H1 (cell line): ENCODE results near the gene CFAP97D2. TPM values are rescaled to one million over a fixed set of nuclear protein-coding genes. Genes with fewer than 3 reads are reported as not detected.
"Not testable (repeated sequence)": the region's sequence is repeated elsewhere in the genome, so short reads cannot be mapped to it uniquely, and the experiment has no call there.

Source experiments
- CTCF ChIA-PET: fragments of 300-600 bp; sonication (Branson Sonifier 250); formaldehyde crosslinking; loops from one replicate; lab custom pipeline; 2021; ENCODE audit not compliant: partially characterized antibody; lab: Charles Lee
- POLR2A ChIA-PET: fragments of 300-600 bp; sonication (Branson Sonifier 250); formaldehyde crosslinking; loops from one replicate; lab custom pipeline; 2021; ENCODE audit warnings: inconsistent platforms; ENCODE audit not compliant: partially characterized antibody; lab: Charles Lee
- DNase-seq, 2 experiments: peaks; one replicate each; pipeline versions ENCODE4 v3.0.0 to v3.0.0-alpha.2; 2010 to 2022; ENCODE audit warnings: low spot score in 2 of 2, low read depth in 1 of 2, mixed read lengths in 1 of 2
- FAIRE-seq: peaks from 2 replicates; lab custom pipeline; 2011; peaks lifted over from hg19 to GRCh38; lab: Jason Lieb, UNC
- H2AFZ ChIP-seq: 2 replicates; pipeline ENCODE4 v1.8.1; 2012; ENCODE audit warnings: low read length, inconsistent platforms
- H2AK5ac ChIP-seq: 2 replicates; pipeline ENCODE4 v1.6.1; 2013; ENCODE audit warnings: low read depth, low read length
- H2BK120ac ChIP-seq: replicated peaks from 2 replicates; pipeline ENCODE3; 2013; ENCODE audit warnings: low read depth, low read length, inconsistent platforms
- H2BK12ac ChIP-seq: 2 replicates; pipeline ENCODE4 v1.6.1; 2013; ENCODE audit warnings: low read depth, low read length
- H2BK15ac ChIP-seq: 2 replicates; pipeline ENCODE4 v1.6.1; 2013; ENCODE audit warnings: low read length
- H2BK20ac ChIP-seq: 2 replicates; pipeline ENCODE4 v1.6.1; 2013; ENCODE audit warnings: low read length
- H2BK5ac ChIP-seq: 2 replicates; pipeline ENCODE4 v1.6.1; 2013; ENCODE audit warnings: low read depth, low read length
- H3K14ac ChIP-seq: 2 replicates; pipeline ENCODE4 v1.6.1; 2013; ENCODE audit warnings: inconsistent platforms; ENCODE audit not compliant: insufficient read length
- H3K18ac ChIP-seq: 2 replicates; pipeline ENCODE4 v1.6.1; 2013; ENCODE audit warnings: low read length; ENCODE audit errors: extremely low read depth
- H3K23ac ChIP-seq: 2 replicates; pipeline ENCODE4 v1.6.1; 2013; ENCODE audit warnings: inconsistent platforms; ENCODE audit not compliant: insufficient read length
- H3K23me2 ChIP-seq: 2 replicates; pipeline ENCODE4 v1.6.1; 2013; ENCODE audit warnings: low read depth, low read length
- H3K27ac ChIP-seq: 2 replicates; pipeline ENCODE4 v1.6.1; 2011; ENCODE audit warnings: low read depth, low read length, inconsistent platforms
- H3K27me3 ChIP-seq, 4 experiments: replicated peaks in 1 of 4; 1 replicate in 1 of 4; 2 replicates in 3 of 4; pipeline versions ENCODE4 v1.6.1 to v1.8.1; 2011 to 2013; ENCODE audit warnings: low read length in 3 of 4, mild to moderate bottlenecking in 3 of 4, inconsistent platforms in 2 of 4, mixed read lengths in 2 of 4, moderate library complexity in 1 of 4; ENCODE audit not compliant: control insufficient read depth in 3 of 4, insufficient read depth in 3 of 4; ENCODE audit errors: extremely low read depth in 1 of 4
- H3K36me3 ChIP-seq, 4 experiments: 2 replicates each; pipeline versions ENCODE4 v1.6.1 to v1.8.1; 2011 to 2013; ENCODE audit warnings: mild to moderate bottlenecking in 4 of 4, low read length in 3 of 4, moderate library complexity in 2 of 4, control low read depth in 1 of 4, inconsistent platforms in 1 of 4; ENCODE audit not compliant: insufficient read depth in 4 of 4, control insufficient read depth in 2 of 4
- H3K4ac ChIP-seq: replicated peaks from 2 replicates; pipeline ENCODE3; 2013; ENCODE audit warnings: low read length, low read depth, mixed read lengths, inconsistent platforms; ENCODE audit not compliant: insufficient read length
- H3K4me1 ChIP-seq, 4 experiments: replicated peaks in 1 of 4; 1 replicate in 1 of 4; 2 replicates in 3 of 4; pipeline versions ENCODE4 v1.6.1 to v1.8.1; 2011 to 2013; ENCODE audit warnings: low read length in 3 of 4, inconsistent platforms in 2 of 4, mixed read lengths in 1 of 4; ENCODE audit not compliant: insufficient read depth in 4 of 4, control insufficient read depth in 3 of 4
- H3K4me2 ChIP-seq, 2 experiments: 2 replicates each; pipeline versions ENCODE4 v1.6.1 to v1.8.1; 2011 to 2013; ENCODE audit warnings: low read depth in 2 of 2, low read length in 2 of 2, control low read depth in 1 of 2, inconsistent platforms in 1 of 2, mild to moderate bottlenecking in 1 of 2; ENCODE audit not compliant: insufficient read depth in 1 of 2
- H3K4me3 ChIP-seq, 4 experiments: fragments of 200-600, 300-600 bp in 1 of 4; sonication (generic), shearing (Covaris generic), sonication (Bioruptor Twin) in 1 of 4; 2 replicates each; pipeline versions ENCODE4 v1.5.1 to v1.8.1; 2011 to 2016; ENCODE audit warnings: low read length in 4 of 4, low read depth in 3 of 4, control low read depth in 2 of 4, inconsistent platforms in 2 of 4, mild to moderate bottlenecking in 2 of 4, mixed read lengths in 1 of 4, moderate library complexity in 1 of 4; ENCODE audit not compliant: insufficient read depth in 2 of 4; ENCODE audit errors: extremely low read depth in 1 of 4
- H3K56ac ChIP-seq: replicated peaks from 2 replicates; pipeline ENCODE3; 2013; ENCODE audit warnings: low read depth, mild to moderate bottlenecking, mixed read lengths, low read length, inconsistent platforms; ENCODE audit not compliant: insufficient read length
- H3K79me1 ChIP-seq: 2 replicates; pipeline ENCODE4 v1.6.1; 2013; ENCODE audit warnings: low read depth, low read length, control low read depth
- H3K79me2 ChIP-seq, 2 experiments: 2 replicates each; pipeline versions ENCODE4 v1.6.1 to v1.8.1; 2012 to 2013; ENCODE audit warnings: low read length in 2 of 2, mild to moderate bottlenecking in 2 of 2, inconsistent platforms in 1 of 2; ENCODE audit not compliant: insufficient read depth in 2 of 2, control insufficient read depth in 1 of 2
- H3K9ac ChIP-seq, 4 experiments: replicated peaks in 1 of 4; 1 replicate in 1 of 4; 2 replicates in 3 of 4; pipeline versions ENCODE4 v1.6.1 to v1.8.1; 2011 to 2013; ENCODE audit warnings: low read depth in 3 of 4, low read length in 3 of 4, control low read depth in 2 of 4, mild to moderate bottlenecking in 2 of 4, moderate library complexity in 2 of 4, inconsistent platforms in 1 of 4; ENCODE audit errors: extremely low read depth in 1 of 4
- H3K9me3 ChIP-seq, 2 experiments: 2 replicates each; pipeline versions ENCODE4 v1.6.1 to v1.8.1; 2012 to 2013; ENCODE audit warnings: mild to moderate bottlenecking in 2 of 2, moderate library complexity in 2 of 2, control low read depth in 1 of 2, inconsistent platforms in 1 of 2, low read depth in 1 of 2, low read length in 1 of 2, mixed read lengths in 1 of 2; ENCODE audit not compliant: insufficient read depth in 2 of 2
- H4K20me1 ChIP-seq, 2 experiments: replicated peaks in 1 of 2; 2 replicates each; pipeline versions ENCODE3 to v1.8.1; 2011 to 2013; ENCODE audit warnings: inconsistent platforms in 2 of 2, low read length in 2 of 2, mild to moderate bottlenecking in 1 of 2; ENCODE audit not compliant: insufficient read depth in 2 of 2, control insufficient read depth in 1 of 2
- H4K5ac ChIP-seq: 2 replicates; pipeline ENCODE4 v1.6.1; 2013; ENCODE audit warnings: low read length, low read depth, mixed read lengths, inconsistent platforms; ENCODE audit not compliant: insufficient read length
- H4K8ac ChIP-seq: 2 replicates; pipeline ENCODE4 v1.8.0; 2013; ENCODE audit warnings: mild to moderate bottlenecking, moderate library complexity, low read length, inconsistent platforms; ENCODE audit not compliant: insufficient read depth; ENCODE audit errors: extremely low read depth
- H4K91ac ChIP-seq: replicated peaks from 2 replicates; pipeline ENCODE3; 2013; ENCODE audit warnings: low read length, mixed read lengths, inconsistent platforms; ENCODE audit not compliant: insufficient read length
- WGBS, 2 experiments: shearing (Covaris generic) in 1 of 2; methylation state at CpG; one replicate each; pipeline versions ENCODE4 v1.1.6 to v1.1.7; 2013 to 2015; ENCODE audit warnings: low lambda C conversion rate in 2 of 2, mixed read lengths in 2 of 2, inconsistent platforms in 1 of 2, low coverage in 1 of 2, missing lambda C conversion rate in 1 of 2; ENCODE audit not compliant: insufficient replicate concordance in 2 of 2, insufficient coverage in 1 of 2, insufficient read length in 1 of 2; ENCODE audit errors: extremely low coverage in 1 of 2, missing lambda C conversion rate in 1 of 2; 5-methylcytosine and 5-hydroxymethylcytosine counted together
- polyA plus RNA-seq, 7 experiments: library from polyadenylated mRNA; depleted of rRNA in 3 of 7; stranded (reverse) in 5 of 7; unstranded in 2 of 7; fragments of >200 nt in 5 of 7; fragments of 200-250 nt in 2 of 7; gene quantifications; 1 replicate in 5 of 7; 2 replicates in 1 of 7; 4 replicates in 1 of 7; pipeline versions ENCODE4 v1.2.1 to v1.2.3, GENCODE V29; 2011 to 2013; ENCODE audit warnings: missing spikeins in 2 of 7, mixed read lengths in 2 of 7
- total RNA-seq: library from RNA; stranded (reverse); fragmentation: NEBNext Ultra II Directional; extraction: Animal tissue kit (Norgen Biotek cat#: 25700); gene quantifications from 2 replicates; pipeline ENCODE4 v1.2.1, GENCODE V29; 2021

The CFAP97D2 gene
- total and polyA plus RNA-seq, 2 of the 8 experiments (the other 6 are each of a cell fraction or from before 2014, with no cell fraction given): not detected

- H2BK20ac ChIP-seq, H3K79me2 ChIP-seq, H3K4me1 ChIP-seq, H4K20me1 ChIP-seq, H3K79me1 ChIP-seq, H2AK5ac ChIP-seq, H3K9ac ChIP-seq, CTCF ChIA-PET, H4K91ac ChIP-seq, H3K4me3 ChIP-seq, H3K56ac ChIP-seq, H3K23ac ChIP-seq, H3K27ac ChIP-seq, H2BK12ac ChIP-seq, H3K23me2 ChIP-seq, FAIRE-seq, H3K9me3 ChIP-seq, H2BK5ac ChIP-seq, H4K5ac ChIP-seq, DNase-seq, H2AFZ ChIP-seq, H3K36me3 ChIP-seq, H3K18ac ChIP-seq, POLR2A ChIA-PET, H3K27me3 ChIP-seq, H3K4ac ChIP-seq, H3K4me2 ChIP-seq, H2BK15ac ChIP-seq, H3K14ac ChIP-seq, H4K8ac ChIP-seq, H2BK120ac ChIP-seq: not testable (repeated sequence)
- WGBS, 2 experiments: 76% methylated on average over 13 of the region's 13 CpGs; no CpG with 5 or more reads in 1 of the 2 experiments
Observed at GRCh38 chr13:114158869-114159666, 20.0 kb upstream of the CFAP97D2 start.
